Prostate gland (tissue), 2 donors: ENCODE results near the gene FHL2.

Experiments used
- CTCF ChIP-seq, 4 experiments: fragments of 200-600 bp in 2 of 4; fragments of 450-650 bp in 2 of 4; sonication (generic) in 2 of 4; IDR thresholded peaks; 1 replicate in 3 of 4; 2 replicates in 1 of 4; pipeline ENCODE4 v1.5.1; 2016 to 2019; ENCODE audit warnings: antibody characterized with exemption in 4 of 4, mild to moderate bottlenecking in 2 of 4, moderate library complexity in 2 of 4
- POLR2A ChIP-seq: fragments of 450-650 bp; IDR thresholded peaks from one replicate; pipeline ENCODE4 v1.6.1; 2016; ENCODE audit warnings: antibody characterized with exemption, mild to moderate bottlenecking

GRCh38 chr2:105330681-105331375, 68.0 kb downstream of the FHL2 start:
- TF ChIP-seq CTCF (IDR thresholded peaks at IDR 0.05) = no peak
- no peak for TF ChIP-seq POLR2A
